Upper lobe of left lung (tissue), 4 donors: Measurements from ENCODE around the gene KMO.

Experiments
- EP300 ChIP-seq, 4 donors: sonication (generic); formaldehyde crosslinking; IDR thresholded peaks; one replicate each; pipeline ENCODE4 v1.5.1; 2017; ENCODE audit warnings: antibody characterized with exemption in 4 of 4, control low read depth in 2 of 4
- POLR2A ChIP-seq, 4 donors: fragments of 450-650 bp; IDR thresholded peaks; one replicate each; pipeline ENCODE4 v1.5.1; 2016 to 2017; ENCODE audit warnings: antibody characterized with exemption in 4 of 4, mild to moderate bottlenecking in 2 of 4
- POLR2AphosphoS5 ChIP-seq, 2 donors: sonication (generic); formaldehyde crosslinking; IDR thresholded peaks; one replicate each; pipeline ENCODE4 v1.5.1; 2017; ENCODE audit warnings: antibody characterized with exemption in 2 of 2
- TF ChIP-seq, protein P1 (sequence below), 6 experiments: fragments of 450-650 bp in 4 of 6; fragments of 200-600 bp in 2 of 6; sonication (generic) in 2 of 6; IDR thresholded peaks; one replicate each; pipeline ENCODE4 v1.5.1; 2016 to 2019; ENCODE audit warnings: antibody characterized with exemption in 6 of 6

- no peak for TF ChIP-seq POLR2AphosphoS5 (IDR thresholded peaks at IDR 0.05)
- TF ChIP-seq, protein P1, sequence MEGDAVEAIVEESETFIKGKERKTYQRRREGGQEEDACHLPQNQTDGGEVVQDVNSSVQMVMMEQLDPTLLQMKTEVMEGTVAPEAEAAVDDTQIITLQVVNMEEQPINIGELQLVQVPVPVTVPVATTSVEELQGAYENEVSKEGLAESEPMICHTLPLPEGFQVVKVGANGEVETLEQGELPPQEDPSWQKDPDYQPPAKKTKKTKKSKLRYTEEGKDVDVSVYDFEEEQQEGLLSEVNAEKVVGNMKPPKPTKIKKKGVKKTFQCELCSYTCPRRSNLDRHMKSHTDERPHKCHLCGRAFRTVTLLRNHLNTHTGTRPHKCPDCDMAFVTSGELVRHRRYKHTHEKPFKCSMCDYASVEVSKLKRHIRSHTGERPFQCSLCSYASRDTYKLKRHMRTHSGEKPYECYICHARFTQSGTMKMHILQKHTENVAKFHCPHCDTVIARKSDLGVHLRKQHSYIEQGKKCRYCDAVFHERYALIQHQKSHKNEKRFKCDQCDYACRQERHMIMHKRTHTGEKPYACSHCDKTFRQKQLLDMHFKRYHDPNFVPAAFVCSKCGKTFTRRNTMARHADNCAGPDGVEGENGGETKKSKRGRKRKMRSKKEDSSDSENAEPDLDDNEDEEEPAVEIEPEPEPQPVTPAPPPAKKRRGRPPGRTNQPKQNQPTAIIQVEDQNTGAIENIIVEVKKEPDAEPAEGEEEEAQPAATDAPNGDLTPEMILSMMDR (IDR thresholded peaks at IDR 0.05), result no peak
- TF ChIP-seq EP300 (IDR thresholded peaks at IDR 0.05), result no peak
- TF ChIP-seq POLR2A (IDR thresholded peaks at IDR 0.05), result no peak
These were observed 79.6 kb downstream of the KMO start for GRCh38 chr1:241611736-241612135.
